Naive thymus-derived CD8-positive, alpha-beta T cell (primary cell): ENCODE measurements around the gene STMN3. TPM values are rescaled to one million over a fixed set of nuclear protein-coding genes. Genes with fewer than 3 reads are reported as not detected.
A peak's percentile ranks its signal among the peaks of the same experiment; 100 is the strongest.
"Not testable (repeated sequence)": the region's sequence is repeated elsewhere in the genome, so short reads cannot be mapped to it uniquely, and the experiment has no call there.

Experiments
- ATAC-seq, 2 donors: fragments of 150-1000 bp; cut with Tn5 transposase in 1 of 2; sonication (Bioruptor Pico), chemical (Tn5 transposase) in 1 of 2; 1 replicate in 1 of 2; 2 replicates in 1 of 2; pipeline ENCODE4 v1.10.0; 2021; ENCODE audit warnings: mild to moderate bottlenecking in 2 of 2, moderate library complexity in 2 of 2
- POLR2A ChIA-PET: fragments of 350-600 bp; sonication (Branson Sonifier 250); formaldehyde crosslinking; loops from one replicate; lab custom pipeline; 2021; ENCODE audit warnings: antibody characterized with exemption; lab: Charles Lee
- DNase-seq, 10 donors: peaks; one replicate each; pipeline versions ENCODE4 v3.0.0 to v3.0.0-alpha.2; 2020 to 2022
- H3K27ac Mint-ChIP-seq, 10 donors: one replicate each; pipeline ENCODE4 v1.8.0; 2020 to 2022; ENCODE audit warnings: mild to moderate bottlenecking in 10 of 10, mixed read lengths in 10 of 10, moderate library complexity in 4 of 10, inconsistent platforms in 1 of 10
- H3K27me3 Mint-ChIP-seq, 5 donors: one replicate each; pipeline ENCODE4 v1.8.0; 2021 to 2022; ENCODE audit warnings: mixed read lengths in 5 of 5
- H3K36me3 Mint-ChIP-seq, 3 donors: one replicate each; pipeline ENCODE4 v1.8.0; 2020 to 2022; ENCODE audit warnings: mixed read lengths in 3 of 3, mild to moderate bottlenecking in 2 of 3, inconsistent platforms in 1 of 3
- H3K4me1 Mint-ChIP-seq, 4 donors: one replicate each; pipeline ENCODE4 v1.8.0; 2021 to 2022; ENCODE audit warnings: mixed read lengths in 4 of 4
- H3K4me3 Mint-ChIP-seq, 10 donors: one replicate each; pipeline ENCODE4 v1.8.0; 2020 to 2022; ENCODE audit warnings: mild to moderate bottlenecking in 10 of 10, mixed read lengths in 10 of 10, moderate library complexity in 6 of 10, inconsistent platforms in 1 of 10
- H3K9me3 Mint-ChIP-seq, 9 donors: one replicate each; pipeline ENCODE4 v1.8.0; 2020 to 2022; ENCODE audit warnings: mixed read lengths in 9 of 9, mild to moderate bottlenecking in 3 of 9, inconsistent platforms in 1 of 9, moderate library complexity in 1 of 9
- polyA plus RNA-seq, 3 donors: library from polyadenylated mRNA; unstranded; fragments of 300-500 nt; fragmentation: Illumina TruSeq; gene quantifications; one replicate each; pipeline ENCODE4 v1.2.3, GENCODE V29; 2021
- total RNA-seq, 8 experiments: library from RNA in 2 of 8; stranded (reverse) in 2 of 8; gene quantifications; one replicate each; pipeline ENCODE4 v1.2.3 and lab custom pipeline; 2021 to 2026

The STMN3 gene
- total and polyA plus RNA-seq, 5 experiments from 2014 or later = 21.6 to 102 (median 35.4) TPM

- POLR2A ChIA-PET = interaction anchor here (0.6 to 2.8 kb wide), 7 partner anchors 10 to 108 kb away, joined by 3 to 12 read pairs (median 3); partner anchors contain the start of genes GMEB2, PPDPF and RTEL1
- Mint-ChIP-seq H3K4me1 (peaks cover 7 to 33% (median 23%) of the 10 kb centered on the region in 4 donors), H3K27me3 (no peaks in the 10 kb centered on the region), H3K4me3 (no peak overlapping the region), H3K27ac (no peak overlapping the region), H3K9me3 (no peaks in the 10 kb centered on the region), H3K36me3 (peaks cover 0 to 46% (median 8%) of the 10 kb centered on the region in 3 donors)
- DNase-seq (no peak), ATAC-seq (no peak)
Measured at GRCh38 chr20:63617092-63617875, 35.9 kb downstream of the STMN3 start.

- H3K27ac Mint-ChIP-seq = peak overlapping the region in 6 of 10 donors; percentile 6 to 65 (median 46)
- H3K9me3 Mint-ChIP-seq, ATAC-seq, H3K4me3 Mint-ChIP-seq, H3K27me3 Mint-ChIP-seq: not testable (repeated sequence)
- DNase-seq = peak in 2 of 10 donors; percentile 19 to 24
- H3K4me1 Mint-ChIP-seq = peaks cover 7 to 22% (median 16%) of the 10 kb centered on the region in 4 donors
- POLR2A ChIA-PET = interaction anchor here (1.2 to 3.0 kb wide), 4 partner anchors 9 to 44 kb away, joined by 3 to 15 read pairs (median 4); partner anchors contain the start of gene RTEL1
- H3K36me3 Mint-ChIP-seq = peaks cover 0 to 51% (median 8%) of the 10 kb centered on the region in 3 donors
Measured at GRCh38 chr20:63613863-63614594, 39.2 kb downstream of the STMN3 start.

- peaks cover 0 to 38% (median 4%) of the 10 kb centered on the region in 3 donors for H3K36me3 Mint-ChIP-seq
Measured at GRCh38 chr20:63612276-63612931, 40.8 kb downstream of the STMN3 start.

GRCh38 chr20:63611646-63612045 is 41.6 kb downstream of the STMN3 start:
- Mint-ChIP-seq H3K36me3 (peaks cover 0 to 32% (median 4%) of the 10 kb centered on the region in 3 donors), H3K4me3 (no peak overlapping the region), H3K27ac (peak overlapping the region in 1 of 10 donors; percentile 80), H3K4me1 (peaks cover 7 to 20% (median 18%) of the 10 kb centered on the region in 4 donors), H3K9me3 (no peaks in the 10 kb centered on the region), H3K27me3 (no peaks in the 10 kb centered on the region)
- POLR2A ChIA-PET = interaction anchor here (0.7 to 1.1 kb wide), 3 partner anchors 16 to 30 kb away, joined by 3 to 4 read pairs (median 3); partner anchors contain the start of gene GMEB2
- no peak for DNase-seq
- ATAC-seq = no peak

More at GRCh38 chr20:63612276-63612931, 40.8 kb downstream of the STMN3 start:
- DNase-seq (no peak), ATAC-seq (no peak)
- H3K27ac Mint-ChIP-seq = peak overlapping the region in 2 of 10 donors; percentile 25 to 80
- H3K9me3 Mint-ChIP-seq = no peaks in the 10 kb centered on the region
- no peaks in the 10 kb centered on the region for H3K27me3 Mint-ChIP-seq
- POLR2A ChIA-PET = interaction anchor here (0.7 to 1.1 kb wide), 3 partner anchors 27 to 29 kb away, joined by 3 to 4 read pairs (median 4); no protein-coding TSS in a partner anchor
- H3K4me3 Mint-ChIP-seq = no peak overlapping the region
- peaks cover 7 to 20% (median 16%) of the 10 kb centered on the region in 4 donors for H3K4me1 Mint-ChIP-seq

- Mint-ChIP-seq H3K27ac (peak overlapping the region in 1 of 10 donors; percentile 22), H3K27me3 (no peaks in the 10 kb centered on the region), H3K4me1 (peaks cover 7 to 20% (median 18%) of the 10 kb centered on the region in 4 donors), H3K9me3 (no peaks in the 10 kb centered on the region), H3K36me3 (peaks cover 0 to 28% (median 2%) of the 10 kb centered on the region in 3 donors), H3K4me3 (no peak overlapping the region)
- ATAC-seq (no peak), DNase-seq (no peak)
- POLR2A ChIA-PET = interaction anchor here (1.0 to 1.1 kb wide), 3 partner anchors 16 to 29 kb away, joined by 3 to 4 read pairs (median 4); partner anchors contain the start of gene GMEB2
Measured at GRCh38 chr20:63610581-63611435, 42.4 kb downstream of the STMN3 start.

- Mint-ChIP-seq H3K9me3 (no peaks in the 10 kb centered on the region), H3K36me3 (peaks cover 6 to 33% (median 11%) of the 10 kb centered on the region in 3 donors), H3K27ac (peak overlapping the region in 1 of 10 donors; percentile 51), H3K4me3 (no peak overlapping the region), H3K27me3 (no peaks in the 10 kb centered on the region), H3K4me1 (peaks cover 0 to 13% (median 5%) of the 10 kb centered on the region in 4 donors)
- POLR2A ChIA-PET = interaction anchor here (0.7 kb wide), 1 partner anchor 83 kb away, joined by 4 read pairs; no protein-coding TSS in a partner anchor
- no peak for DNase-seq
- ATAC-seq = no peak
Measured at GRCh38 chr20:63606686-63607085, 46.5 kb downstream of the STMN3 start.

- H3K4me1 Mint-ChIP-seq = peaks cover 0 to 6% (median 5%) of the 10 kb centered on the region in 4 donors
- no peak for DNase-seq
- H3K36me3 Mint-ChIP-seq = peaks cover 6 to 48% (median 30%) of the 10 kb centered on the region in 3 donors
- POLR2A ChIA-PET = interaction anchor here (1.2 kb wide), 1 partner anchor 39 kb away, joined by 3 read pairs; no protein-coding TSS in a partner anchor
- ATAC-seq = no peak
- no peak overlapping the region for H3K4me3 Mint-ChIP-seq
- peak overlapping the region in 4 of 10 donors; percentile 36 to 60 (median 56) for H3K27ac Mint-ChIP-seq
- no peaks in the 10 kb centered on the region for H3K9me3 Mint-ChIP-seq
- no peaks in the 10 kb centered on the region for H3K27me3 Mint-ChIP-seq
Measured at GRCh38 chr20:63602321-63602720, 50.9 kb downstream of the STMN3 start.

GRCh38 chr20:63601679-63602078 is 51.5 kb downstream of the STMN3 start:
- not testable (repeated sequence) for H3K4me3 Mint-ChIP-seq, H3K9me3 Mint-ChIP-seq, H3K4me1 Mint-ChIP-seq, H3K27me3 Mint-ChIP-seq, ATAC-seq
- POLR2A ChIA-PET = interaction anchor here (1.2 kb wide), 1 partner anchor 40 kb away, joined by 3 read pairs; no protein-coding TSS in a partner anchor
- DNase-seq = peak in 3 of 10 donors; percentile 16 to 44 (median 27)
- H3K27ac Mint-ChIP-seq = peak overlapping the region in 4 of 10 donors; percentile 36 to 74 (median 61)
- H3K36me3 Mint-ChIP-seq = peaks cover 6 to 50% (median 31%) of the 10 kb centered on the region in 3 donors

- DNase-seq = no peak
- H3K27me3 Mint-ChIP-seq = no peaks in the 10 kb centered on the region
Measured at GRCh38 chr20:63599396-63600050, 53.7 kb downstream of the STMN3 start.

More at GRCh38 chr20:63599396-63600050, 53.7 kb downstream of the STMN3 start:
- Mint-ChIP-seq H3K4me1 (peaks cover 0 to 6% (median 3%) of the 10 kb centered on the region in 4 donors), H3K27ac (peak overlapping the region in 2 of 10 donors; percentile 46 to 65), H3K9me3 (no peaks in the 10 kb centered on the region), H3K4me3 (no peak overlapping the region), H3K36me3 (peaks cover 6 to 57% (median 36%) of the 10 kb centered on the region in 3 donors)
- ATAC-seq = no peak
- POLR2A ChIA-PET = interaction anchor here (0.6 to 2.0 kb wide), 4 partner anchors 10 to 58 kb away, joined by 3 to 5 read pairs (median 4); partner anchors contain the start of gene RTEL1
